Measurements from ENCODE around the gene TFB1M.

- TF ChIP-seq PPARA (CRISPR knock-in tag; IDR thresholded peaks at IDR 0.05; ENCODE audit: borderline replicate concordance) (no peak), ZNF70 (CRISPR knock-in tag; IDR thresholded peaks at IDR 0.05) (no peak), OSR1 (CRISPR knock-in tag; IDR thresholded peaks at IDR 0.05) (no peak), CSDC2 (CRISPR knock-in tag; IDR thresholded peaks at IDR 0.05) (no peak)
Measured at GRCh38 chr6:155297669-155298068, 16.6 kb downstream of the TFB1M start.
